ENCODE measurements around the gene TEKT2. TPM values are rescaled to one million over a fixed set of nuclear protein-coding genes. Genes with fewer than 3 reads are reported as not detected.

The TEKT2 gene
- total RNA-seq, 4 donors from 2014 or later, result 0.83 TPM; not detected in 3

DNA sequence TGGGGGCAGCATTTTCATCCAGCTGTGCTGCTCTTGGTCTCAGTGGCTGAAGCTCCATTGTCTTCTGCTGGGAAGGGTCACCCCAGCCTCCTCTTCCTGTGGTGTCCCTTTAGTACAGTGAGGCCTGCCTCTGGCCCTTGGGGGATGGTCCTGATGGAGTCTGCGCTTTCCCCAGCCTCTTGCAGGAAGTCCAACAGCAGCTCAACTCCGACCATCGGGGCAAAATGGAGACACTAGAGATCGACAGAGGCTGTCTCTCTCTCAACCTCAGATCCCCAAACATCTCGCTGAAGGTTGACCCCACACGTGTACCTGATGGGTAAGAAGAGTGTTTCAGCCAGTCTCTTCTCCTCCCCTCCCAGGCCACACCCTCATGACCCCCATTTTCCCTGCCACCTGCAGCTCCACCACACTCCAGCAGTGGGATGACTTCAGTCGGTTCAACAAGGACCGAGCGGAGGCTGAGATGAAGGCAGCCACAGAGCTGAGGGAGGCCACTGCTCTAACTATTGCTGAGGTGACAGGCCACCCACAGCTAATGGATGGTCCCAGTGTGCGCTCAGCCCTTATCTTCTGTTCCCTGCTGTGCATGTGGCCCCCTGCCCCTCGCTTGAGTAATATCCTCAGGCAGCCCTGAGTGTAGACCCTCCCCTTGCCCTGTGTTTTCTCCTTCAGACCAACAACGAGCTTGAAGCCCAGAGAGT, 2.8 kb downstream of the TEKT2 start:
- Histone ChIP-seq H3K4me3 (no peak overlapping the region), H3K27ac (replicated peaks in 1 of 4) (no peak overlapping the region), H3K9me3 (no peaks in the 10 kb centered on the region), H3K36me3 (peaks cover 1 to 17% (median 11%) of the 10 kb centered on the region in 4 donors), H3K27me3 (peaks cover 0 to 39% (median 3%) of the 10 kb centered on the region in 4 donors), H3K4me1 (peaks cover 30 to 48% (median 45%) of the 10 kb centered on the region in 4 donors)
- intact Hi-C loops (cut with DNase I), result no loop called here
- TF ChIP-seq POLR2AphosphoS5 (IDR thresholded peaks at IDR 0.05) (no peak), POLR2A (IDR thresholded peaks at IDR 0.05; ENCODE audit: low read depth) (no peak), EP300 (IDR thresholded peaks at IDR 0.05) (no peak)
- TF ChIP-seq, protein P1, sequence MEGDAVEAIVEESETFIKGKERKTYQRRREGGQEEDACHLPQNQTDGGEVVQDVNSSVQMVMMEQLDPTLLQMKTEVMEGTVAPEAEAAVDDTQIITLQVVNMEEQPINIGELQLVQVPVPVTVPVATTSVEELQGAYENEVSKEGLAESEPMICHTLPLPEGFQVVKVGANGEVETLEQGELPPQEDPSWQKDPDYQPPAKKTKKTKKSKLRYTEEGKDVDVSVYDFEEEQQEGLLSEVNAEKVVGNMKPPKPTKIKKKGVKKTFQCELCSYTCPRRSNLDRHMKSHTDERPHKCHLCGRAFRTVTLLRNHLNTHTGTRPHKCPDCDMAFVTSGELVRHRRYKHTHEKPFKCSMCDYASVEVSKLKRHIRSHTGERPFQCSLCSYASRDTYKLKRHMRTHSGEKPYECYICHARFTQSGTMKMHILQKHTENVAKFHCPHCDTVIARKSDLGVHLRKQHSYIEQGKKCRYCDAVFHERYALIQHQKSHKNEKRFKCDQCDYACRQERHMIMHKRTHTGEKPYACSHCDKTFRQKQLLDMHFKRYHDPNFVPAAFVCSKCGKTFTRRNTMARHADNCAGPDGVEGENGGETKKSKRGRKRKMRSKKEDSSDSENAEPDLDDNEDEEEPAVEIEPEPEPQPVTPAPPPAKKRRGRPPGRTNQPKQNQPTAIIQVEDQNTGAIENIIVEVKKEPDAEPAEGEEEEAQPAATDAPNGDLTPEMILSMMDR (IDR thresholded peaks at IDR 0.05), result no peak
- 77% methylated on average over 10 of the region's 12 CpGs for WGBS
- no peak for DNase-seq (ENCODE audit: extremely low spot score)

DNA sequence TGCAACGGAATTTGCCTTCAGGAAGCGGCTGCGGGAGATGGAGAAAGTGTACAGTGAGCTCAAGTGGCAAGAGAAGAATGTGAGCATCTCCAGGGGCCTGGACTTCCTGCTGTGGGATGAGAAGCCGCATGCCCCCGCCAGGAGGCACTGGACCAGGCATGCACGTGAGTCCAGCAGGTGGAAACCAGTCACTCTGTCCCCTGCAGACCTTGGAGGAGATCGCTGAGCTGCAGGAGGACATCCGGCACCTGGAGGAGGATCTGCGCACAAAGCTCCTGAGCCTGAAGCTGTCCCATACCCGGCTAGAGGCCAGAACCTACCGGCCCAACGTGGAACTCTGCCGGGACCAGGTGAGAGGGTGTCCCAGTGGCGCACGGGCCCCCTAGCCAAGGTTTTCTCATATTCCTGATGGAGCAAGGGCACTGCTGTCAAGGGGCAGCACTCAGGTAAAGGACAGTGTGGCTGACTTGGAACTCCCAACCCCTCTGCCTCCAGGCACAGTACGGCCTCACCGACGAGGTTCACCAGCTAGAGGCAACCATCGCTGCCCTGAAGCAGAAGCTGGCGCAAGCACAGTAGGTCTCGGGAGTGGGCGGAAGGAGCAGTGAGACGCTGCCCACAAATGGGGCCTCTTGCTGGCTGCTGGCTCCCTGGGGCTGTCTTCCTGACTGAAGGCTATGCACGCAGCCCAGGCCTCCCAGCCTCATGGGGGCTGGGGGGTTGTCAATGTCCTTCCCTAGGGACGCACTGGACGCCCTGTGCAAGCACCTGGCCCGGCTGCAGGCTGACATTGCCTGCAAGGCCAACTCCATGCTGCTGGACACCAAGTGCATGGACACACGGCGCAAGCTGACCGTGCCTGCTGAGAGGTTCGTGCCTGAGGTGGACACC, 3.6 kb downstream of the TEKT2 start:
- Histone ChIP-seq H3K27me3 (peaks cover 0 to 39% (median 3%) of the 10 kb centered on the region in 4 donors), H3K36me3 (peaks cover 9 to 25% (median 19%) of the 10 kb centered on the region in 4 donors), H3K9me3 (no peaks in the 10 kb centered on the region), H3K27ac (replicated peaks in 1 of 4) (no peak overlapping the region), H3K4me1 (peaks cover 30 to 50% (median 45%) of the 10 kb centered on the region in 4 donors), H3K4me3 (no peak overlapping the region)
- intact Hi-C loops (cut with DNase I), result no loop called here
- TF ChIP-seq EP300 (IDR thresholded peaks at IDR 0.05), result no peak
- TF ChIP-seq POLR2AphosphoS5 (IDR thresholded peaks at IDR 0.05), result no peak
- no peak for TF ChIP-seq POLR2A (IDR thresholded peaks at IDR 0.05; ENCODE audit: low read depth)
- TF ChIP-seq, protein P1 (IDR thresholded peaks at IDR 0.05), result no peak
- 85% methylated on average over 10 of the region's 31 CpGs for WGBS
- no peak for DNase-seq (ENCODE audit: extremely low spot score)

DNA sequence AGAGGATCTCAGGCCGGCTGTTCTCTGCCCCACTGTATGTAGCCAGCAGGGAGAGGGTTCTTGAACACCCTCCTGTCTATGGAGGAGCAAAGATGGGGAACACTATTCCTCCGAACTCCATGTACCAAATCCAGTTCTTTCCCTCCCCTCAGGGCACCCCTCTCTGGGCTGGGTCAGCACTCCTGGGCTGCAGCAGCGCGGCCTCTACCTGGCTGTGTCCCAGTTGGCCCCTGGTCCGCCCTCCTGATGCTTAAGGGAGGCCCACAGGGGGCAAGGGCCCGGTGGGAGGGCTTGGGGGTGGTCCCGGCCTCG, 4.3 kb downstream of the TEKT2 start:
- peak overlapping the region; percentile 86 to 94 (median 90) for H3K27ac ChIP-seq (replicated peaks in 1 of 4)
- peaks cover 15 to 32% (median 26%) of the 10 kb centered on the region in 4 donors for H3K36me3 ChIP-seq
- peaks cover 30 to 56% (median 50%) of the 10 kb centered on the region in 4 donors for H3K4me1 ChIP-seq
- intact Hi-C loops (cut with DNase I), result no loop called here
- no peaks in the 10 kb centered on the region for H3K9me3 ChIP-seq
- WGBS, result 89% methylated on average over 2 of the region's 8 CpGs
- H3K4me3 ChIP-seq, result peak overlapping the region; percentile 64 to 100 (median 88)
- no peak for DNase-seq (ENCODE audit: extremely low spot score)
- peaks cover 0 to 33% (median 3%) of the 10 kb centered on the region in 4 donors for H3K27me3 ChIP-seq
- TF ChIP-seq POLR2A (IDR thresholded peaks at IDR 0.05; ENCODE audit: low read depth) (no peak), POLR2AphosphoS5 (IDR thresholded peaks at IDR 0.05) (no peak), EP300 (IDR thresholded peaks at IDR 0.05) (no peak)
- TF ChIP-seq, protein P1 (IDR thresholded peaks at IDR 0.05), result no peak

DNA sequence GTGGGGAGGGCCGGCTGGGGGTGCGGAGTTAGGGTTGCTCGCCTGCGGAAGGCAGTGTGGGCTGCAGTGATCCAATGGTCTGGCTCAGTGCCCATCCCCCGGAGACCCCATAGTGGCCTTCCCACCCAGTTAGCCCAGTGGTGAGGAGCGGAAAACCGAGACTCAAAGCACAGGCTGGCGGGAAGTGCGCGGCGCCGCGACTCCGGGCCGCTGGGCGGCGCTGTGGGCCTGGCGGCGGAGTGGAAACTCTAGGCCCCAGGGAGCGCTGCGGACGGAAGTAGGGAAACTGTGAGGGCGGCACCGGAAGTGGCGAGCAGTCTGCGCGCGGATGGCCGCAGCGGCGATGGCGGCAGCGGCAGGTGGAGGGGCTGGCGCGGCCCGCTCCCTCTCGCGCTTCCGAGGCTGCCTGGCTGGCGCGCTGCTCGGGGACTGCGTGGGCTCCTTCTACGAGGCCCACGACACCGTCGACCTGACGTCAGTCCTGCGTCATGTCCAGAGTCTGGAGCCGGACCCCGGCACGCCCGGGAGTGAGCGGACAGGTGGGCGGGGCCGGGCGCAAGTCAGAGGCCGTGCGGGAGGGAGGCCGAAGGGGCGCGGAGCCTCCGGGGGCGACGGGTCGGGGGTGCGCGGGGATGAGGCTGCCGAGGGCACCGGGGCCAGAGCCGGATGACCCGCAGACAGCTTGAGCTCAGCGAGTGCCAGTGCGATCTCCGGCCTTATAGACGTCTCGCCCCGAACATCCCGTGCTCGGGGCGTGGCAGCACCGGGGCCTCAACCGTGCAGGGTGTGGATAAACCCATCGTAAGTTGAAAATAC, 4.9 kb downstream of the TEKT2 start, which contains the start of gene ADPRS:
ADPRS (plus strand) TSS at position 316 of the 816 bp plus-strand sequence; CDS start at position 329, 13 bp downstream.
- peak within 1 kb of the TSS; percentile 86 to 94 (median 90) for H3K27ac ChIP-seq (replicated peaks in 1 of 4)
- WGBS, result 0% methylated on average over 19 of the region's 84 CpGs
- peaks cover 20 to 38% (median 32%) of the 10 kb centered on the region in 4 donors for H3K36me3 ChIP-seq
- peaks cover 28 to 58% (median 52%) of the 10 kb centered on the region in 4 donors for H3K4me1 ChIP-seq
- peak; percentile 96 for DNase-seq (ENCODE audit: extremely low spot score)
- no peaks in the 10 kb centered on the region for H3K9me3 ChIP-seq
- intact Hi-C loops (cut with DNase I), result no loop called here
- peak within 1 kb of the TSS; percentile 64 to 100 (median 88) for H3K4me3 ChIP-seq
- peaks cover 0 to 27% (median under 1%) of the 10 kb centered on the region in 4 donors for H3K27me3 ChIP-seq
- TF ChIP-seq POLR2A (IDR thresholded peaks at IDR 0.05; ENCODE audit: low read depth), result peak; percentile 87
- peak; percentile 98 for TF ChIP-seq POLR2AphosphoS5 (IDR thresholded peaks at IDR 0.05)
- TF ChIP-seq, protein P1 (IDR thresholded peaks at IDR 0.05), result peak; percentile 98 to 99 (median 99)
- TF ChIP-seq EP300 (IDR thresholded peaks at IDR 0.05), result no peak

Data from esophagus muscularis mucosa (tissue), 4 donors.